Astrocyte (in vitro differentiated cells and primary cell): Measurements from ENCODE around the gene CHST7. TPM values are rescaled to one million over a fixed set of nuclear protein-coding genes. Genes with fewer than 3 reads are reported as not detected.

ENCODE experiments used
- DNase-seq: peaks from one replicate; pipeline ENCODE4 v3.0.0-alpha.2; 2010; ENCODE audit warnings: low read depth
- FAIRE-seq: peaks from 2 replicates; lab custom pipeline; 2011; peaks lifted over from hg19 to GRCh38; lab: Jason Lieb, UNC
- H2AFZ ChIP-seq: 2 replicates; pipeline ENCODE4 v1.6.0; 2012; ENCODE audit warnings: low read depth, low read length, inconsistent platforms
- H3K27ac ChIP-seq: 2 replicates; pipeline ENCODE4 v1.5.1; 2011; ENCODE audit warnings: low read depth, low read length, inconsistent platforms
- H3K27me3 ChIP-seq: 2 replicates; pipeline ENCODE4 v1.6.0; 2011; ENCODE audit warnings: low read length, inconsistent platforms; ENCODE audit not compliant: insufficient read depth
- H3K36me3 ChIP-seq: 2 replicates; pipeline ENCODE4 v1.5.1; 2011; ENCODE audit warnings: low read length, inconsistent platforms; ENCODE audit not compliant: insufficient read depth
- H3K4me1 ChIP-seq: 2 replicates; pipeline ENCODE4 v1.5.1; 2011; ENCODE audit warnings: low read length, inconsistent platforms; ENCODE audit not compliant: insufficient read depth
- H3K4me2 ChIP-seq: 2 replicates; pipeline ENCODE4 v1.6.0; 2012; ENCODE audit warnings: low read length, inconsistent platforms
- H3K4me3 ChIP-seq: 2 replicates; pipeline ENCODE4 v1.5.1; 2011; ENCODE audit warnings: low read depth, mild to moderate bottlenecking, low read length, inconsistent platforms; ENCODE audit not compliant: insufficient read depth
- H3K79me2 ChIP-seq: 2 replicates; pipeline ENCODE4 v1.6.0; 2012; ENCODE audit warnings: mild to moderate bottlenecking, low read length, inconsistent platforms; ENCODE audit not compliant: insufficient read depth
- H3K9ac ChIP-seq: 2 replicates; pipeline ENCODE4 v1.6.0; 2012; ENCODE audit warnings: mild to moderate bottlenecking, low read length, inconsistent platforms
- H3K9me3 ChIP-seq: 2 replicates; pipeline ENCODE4 v1.5.1; 2012; ENCODE audit warnings: low read depth, mild to moderate bottlenecking, low read length, inconsistent platforms; ENCODE audit not compliant: insufficient read depth
- H4K20me1 ChIP-seq: 2 replicates; pipeline ENCODE4 v1.6.0; 2012; ENCODE audit warnings: low read length, inconsistent platforms; ENCODE audit not compliant: insufficient read depth
- H3K27ac Mint-ChIP-seq: one replicate; pipeline ENCODE4 v1.8.0; 2021; ENCODE audit warnings: mild to moderate bottlenecking, mixed read lengths; ENCODE audit not compliant: unreplicated experiment
- H3K27me3 Mint-ChIP-seq: one replicate; pipeline ENCODE4 v1.8.0; 2021; ENCODE audit warnings: low read depth, mixed read lengths; ENCODE audit not compliant: unreplicated experiment
- H3K36me3 Mint-ChIP-seq: one replicate; pipeline ENCODE4 v1.8.0; 2021; ENCODE audit warnings: low read depth, mixed read lengths; ENCODE audit not compliant: unreplicated experiment
- H3K4me1 Mint-ChIP-seq: one replicate; pipeline ENCODE4 v1.8.0; 2021; ENCODE audit warnings: low read depth, mixed read lengths; ENCODE audit not compliant: unreplicated experiment
- H3K4me3 Mint-ChIP-seq: one replicate; pipeline ENCODE4 v1.8.0; 2021; ENCODE audit warnings: mild to moderate bottlenecking, moderate library complexity, mixed read lengths; ENCODE audit not compliant: unreplicated experiment
- H3K9me3 Mint-ChIP-seq: one replicate; pipeline ENCODE4 v1.8.0; 2021; ENCODE audit warnings: mild to moderate bottlenecking, mixed read lengths; ENCODE audit not compliant: unreplicated experiment
- EZH2 ChIP-seq: IDR thresholded peaks from 2 replicates; pipeline ENCODE4 v1.6.1; 2012; ENCODE audit warnings: mild to moderate bottlenecking, low read length, inconsistent platforms; ENCODE audit not compliant: insufficient read depth
- total RNA-seq: library from RNA; stranded (reverse); gene quantifications from 2 replicates; pipeline ENCODE4 v1.2.1, GENCODE V29; 2021
- TF ChIP-seq, protein P1 (sequence below): IDR thresholded peaks from 2 replicates; pipeline ENCODE4 v1.5.1; 2011; ENCODE audit warnings: low read depth, mild to moderate bottlenecking, inconsistent platforms, low read length, moderate library complexity; ENCODE audit not compliant: insufficient read depth

Gene CHST7
- total RNA-seq, 1 donor from 2014 or later, result 15.4 TPM

GRCh38 chrX:46573892-46574773 lies 568 bp downstream of the CHST7 start:
- H4K20me1 ChIP-seq, result peaks cover 6% of the 10 kb centered on the region
- Mint-ChIP-seq H3K4me1 (peaks cover 12% of the 10 kb centered on the region), H3K9me3 (no peaks in the 10 kb centered on the region), H3K27ac (no peak overlapping the region), H3K4me3 (peak overlapping the region; percentile 80), H3K27me3 (peaks cover 2% of the 10 kb centered on the region), H3K36me3 (no peaks in the 10 kb centered on the region)
- no peak overlapping the region for H3K27ac ChIP-seq
- H3K4me2 ChIP-seq, result peak overlapping the region; percentile 92
- no peak for TF ChIP-seq EZH2
- TF ChIP-seq, protein P1, sequence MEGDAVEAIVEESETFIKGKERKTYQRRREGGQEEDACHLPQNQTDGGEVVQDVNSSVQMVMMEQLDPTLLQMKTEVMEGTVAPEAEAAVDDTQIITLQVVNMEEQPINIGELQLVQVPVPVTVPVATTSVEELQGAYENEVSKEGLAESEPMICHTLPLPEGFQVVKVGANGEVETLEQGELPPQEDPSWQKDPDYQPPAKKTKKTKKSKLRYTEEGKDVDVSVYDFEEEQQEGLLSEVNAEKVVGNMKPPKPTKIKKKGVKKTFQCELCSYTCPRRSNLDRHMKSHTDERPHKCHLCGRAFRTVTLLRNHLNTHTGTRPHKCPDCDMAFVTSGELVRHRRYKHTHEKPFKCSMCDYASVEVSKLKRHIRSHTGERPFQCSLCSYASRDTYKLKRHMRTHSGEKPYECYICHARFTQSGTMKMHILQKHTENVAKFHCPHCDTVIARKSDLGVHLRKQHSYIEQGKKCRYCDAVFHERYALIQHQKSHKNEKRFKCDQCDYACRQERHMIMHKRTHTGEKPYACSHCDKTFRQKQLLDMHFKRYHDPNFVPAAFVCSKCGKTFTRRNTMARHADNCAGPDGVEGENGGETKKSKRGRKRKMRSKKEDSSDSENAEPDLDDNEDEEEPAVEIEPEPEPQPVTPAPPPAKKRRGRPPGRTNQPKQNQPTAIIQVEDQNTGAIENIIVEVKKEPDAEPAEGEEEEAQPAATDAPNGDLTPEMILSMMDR, result no peak
- H3K4me1 ChIP-seq, result peaks cover 18% of the 10 kb centered on the region
- no peaks in the 10 kb centered on the region for H3K36me3 ChIP-seq
- H3K27me3 ChIP-seq, result no peaks in the 10 kb centered on the region
- peak overlapping the region; percentile 76 for H3K9ac ChIP-seq
- no peaks in the 10 kb centered on the region for H3K9me3 ChIP-seq
- peak overlapping the region; percentile 83 for H2AFZ ChIP-seq
- FAIRE-seq, result peak; percentile 26
- peak; percentile 49 for DNase-seq
- H3K79me2 ChIP-seq, result peaks cover 4% of the 10 kb centered on the region
- peak overlapping the region; percentile 62 for H3K4me3 ChIP-seq

DNA sequence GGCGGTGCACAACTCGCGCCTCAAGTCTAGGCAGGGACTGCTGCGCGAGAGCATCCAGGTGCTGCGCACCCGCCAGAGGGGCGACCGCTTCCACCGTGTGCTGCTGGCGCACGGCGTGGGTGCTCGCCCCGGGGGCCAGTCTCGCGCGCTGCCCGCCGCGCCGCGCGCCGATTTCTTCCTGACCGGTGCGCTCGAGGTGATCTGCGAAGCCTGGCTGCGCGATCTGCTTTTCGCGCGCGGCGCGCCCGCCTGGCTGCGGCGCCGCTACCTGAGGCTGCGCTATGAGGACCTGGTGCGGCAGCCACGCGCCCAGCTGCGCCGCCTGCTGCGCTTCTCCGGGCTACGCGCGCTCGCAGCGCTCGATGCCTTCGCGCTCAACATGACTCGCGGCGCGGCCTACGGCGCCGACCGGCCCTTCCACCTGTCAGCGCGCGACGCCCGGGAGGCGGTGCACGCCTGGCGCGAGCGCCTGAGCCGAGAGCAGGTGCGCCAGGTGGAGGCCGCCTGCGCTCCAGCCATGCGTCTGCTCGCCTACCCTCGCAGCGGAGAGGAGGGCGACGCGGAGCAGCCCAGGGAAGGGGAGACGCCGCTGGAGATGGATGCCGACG lies 1.3 kb downstream of the CHST7 start:
- no peak for TF ChIP-seq EZH2
- TF ChIP-seq, protein P1, result no peak
- Histone ChIP-seq H3K4me2 (peak overlapping the region; percentile 92), H3K79me2 (peaks cover 4% of the 10 kb centered on the region), H3K36me3 (no peaks in the 10 kb centered on the region), H2AFZ (peak overlapping the region; percentile 83), H4K20me1 (peaks cover 6% of the 10 kb centered on the region), H3K9ac (peak overlapping the region; percentile 76), H3K27ac (no peak overlapping the region), H3K4me1 (peaks cover 18% of the 10 kb centered on the region), H3K27me3 (no peaks in the 10 kb centered on the region), H3K9me3 (no peaks in the 10 kb centered on the region), H3K4me3 (peak overlapping the region; percentile 62)
- Mint-ChIP-seq H3K4me1 (peaks cover 12% of the 10 kb centered on the region), H3K36me3 (no peaks in the 10 kb centered on the region), H3K4me3 (peak overlapping the region; percentile 80), H3K27ac (no peak overlapping the region), H3K9me3 (no peaks in the 10 kb centered on the region), H3K27me3 (no peaks in the 10 kb centered on the region)
- DNase-seq (no peak), FAIRE-seq (no peak)
